Stimulated activated CD4-positive, alpha-beta T cell treated with anti-CD3 and anti-CD28 coated beads, Interleukin-2, amount 100 ng/mL, for 24 hours (primary cell): Measurements from ENCODE around the gene LTB4R2.
"Not testable (repeated sequence)": the region's sequence is repeated elsewhere in the genome, so short reads cannot be mapped to it uniquely, and the experiment has no call there.

Experiments
- DNase-seq, 2 donors: peaks; one replicate each; pipeline ENCODE4 v3.0.0-alpha.2; 2020

LTB4R2 gene

DNA sequence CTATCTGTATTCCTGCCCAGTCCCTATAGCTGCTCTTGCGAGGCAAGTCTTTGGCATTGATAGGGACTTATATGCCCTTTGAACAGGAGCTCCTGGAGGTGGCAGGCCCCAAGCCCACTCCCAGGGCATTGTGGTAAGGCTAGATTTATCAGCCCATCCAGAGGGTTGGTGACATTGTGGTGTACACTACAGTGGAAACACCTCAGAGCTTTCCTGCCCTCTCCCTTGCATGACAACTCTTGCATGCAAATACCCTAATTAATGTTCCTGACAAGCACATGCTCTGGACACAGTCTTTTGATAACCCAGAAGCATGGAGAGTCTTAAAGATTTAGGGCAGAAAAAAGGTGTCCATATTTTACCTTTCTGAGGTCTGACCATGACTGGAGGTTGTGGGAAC, 30.7 kb downstream of the LTB4R2 start:
- no peak for DNase-seq

DNA sequence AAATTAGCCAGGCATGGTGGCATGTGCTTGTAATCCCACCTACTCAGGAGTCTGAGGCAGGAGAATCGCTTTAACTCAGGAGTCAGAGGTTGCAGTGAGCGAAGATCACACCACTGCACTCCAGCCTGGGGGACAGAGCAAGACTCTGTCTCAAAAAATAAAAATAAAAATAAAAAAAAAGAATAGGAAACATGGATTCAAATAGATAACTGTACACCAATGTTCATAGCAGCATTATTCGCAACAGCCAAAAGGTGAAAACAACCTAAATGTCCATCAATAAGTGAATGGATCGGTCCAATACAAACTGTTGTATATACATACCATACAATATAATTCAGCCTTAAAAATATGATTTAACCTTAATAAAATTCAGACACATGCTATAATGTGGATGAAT, 32.9 kb downstream of the LTB4R2 start:
- no peak for DNase-seq

DNA sequence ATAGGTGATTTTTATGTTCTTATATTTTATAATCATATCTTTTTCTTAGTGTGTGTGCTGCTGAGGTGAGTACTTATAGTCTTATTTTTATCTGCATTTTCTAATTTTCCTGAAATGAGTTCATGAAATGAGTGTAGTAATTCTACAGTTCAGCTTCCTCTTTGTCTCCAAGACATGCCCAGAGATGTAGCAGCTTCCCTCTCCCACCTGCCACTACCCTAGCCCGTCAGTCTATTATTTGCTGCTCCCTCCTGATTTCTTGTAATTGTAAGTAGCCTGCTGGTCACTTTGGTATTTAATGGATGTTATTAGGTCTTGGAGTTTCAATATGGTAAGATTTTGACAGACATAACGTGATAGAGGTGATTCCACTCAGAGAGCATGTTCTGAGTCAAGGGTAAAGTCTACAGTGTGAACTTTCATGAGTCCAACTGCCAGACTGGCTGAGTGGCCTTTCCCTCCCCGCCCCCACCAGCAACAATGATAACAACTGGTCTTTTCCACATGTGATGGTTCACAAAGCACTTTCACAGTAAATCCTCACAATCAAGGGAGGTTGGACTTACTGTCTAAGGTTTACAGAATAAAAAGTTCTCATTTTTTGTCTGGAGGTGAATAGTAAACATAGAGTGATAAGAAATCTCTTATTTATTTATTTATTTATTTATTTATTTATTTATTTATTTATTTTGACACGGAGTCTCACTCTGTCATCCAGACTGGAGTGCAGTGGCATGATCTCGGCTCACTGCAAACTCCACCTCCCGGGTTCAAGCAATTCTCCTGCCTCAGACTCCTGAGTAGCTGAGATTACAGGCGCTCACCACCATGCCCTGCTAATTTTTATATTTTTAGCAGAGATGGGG, 34.1 kb downstream of the LTB4R2 start:
- no peak for DNase-seq

DNA sequence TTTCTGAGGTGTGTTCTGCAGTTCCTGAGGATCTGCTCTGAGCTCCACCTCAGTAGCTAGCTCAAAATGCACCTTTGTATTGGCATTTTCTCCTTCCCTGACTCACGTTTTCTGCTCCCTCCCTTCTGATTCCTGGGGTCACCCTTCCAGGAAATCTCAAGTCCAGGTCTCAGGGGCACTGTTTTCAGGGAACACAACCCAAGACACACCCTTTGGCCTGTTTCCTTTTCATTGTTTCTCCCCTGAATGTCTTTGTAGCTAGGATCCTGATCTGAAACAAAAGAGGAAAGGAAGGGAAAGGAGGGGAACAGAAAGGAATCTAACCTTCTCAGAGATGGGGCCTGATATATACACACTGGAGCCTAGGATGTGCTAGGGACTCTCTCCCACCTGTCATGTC, 37.2 kb downstream of the LTB4R2 start:
- no peak for DNase-seq

DNA sequence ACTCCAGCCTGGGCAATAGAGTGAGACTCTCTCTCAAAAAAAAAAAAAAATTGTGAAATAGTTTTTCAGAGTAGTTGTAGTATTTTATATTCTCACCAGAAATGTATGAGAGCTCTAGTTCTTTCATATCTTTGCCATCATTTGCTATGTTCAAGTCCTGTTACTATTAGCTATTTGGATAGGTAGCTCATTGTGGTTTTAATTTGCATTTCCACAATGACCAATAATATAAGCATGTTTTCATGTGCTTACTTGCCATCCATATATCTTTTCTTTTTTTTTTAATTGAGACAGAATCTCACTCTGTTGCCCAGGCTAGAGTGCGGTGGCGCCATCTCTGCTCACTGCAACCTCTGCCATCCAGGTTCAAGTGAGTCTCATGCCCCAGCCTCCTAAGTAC, 38.2 kb downstream of the LTB4R2 start:
- no peak for DNase-seq

DNA sequence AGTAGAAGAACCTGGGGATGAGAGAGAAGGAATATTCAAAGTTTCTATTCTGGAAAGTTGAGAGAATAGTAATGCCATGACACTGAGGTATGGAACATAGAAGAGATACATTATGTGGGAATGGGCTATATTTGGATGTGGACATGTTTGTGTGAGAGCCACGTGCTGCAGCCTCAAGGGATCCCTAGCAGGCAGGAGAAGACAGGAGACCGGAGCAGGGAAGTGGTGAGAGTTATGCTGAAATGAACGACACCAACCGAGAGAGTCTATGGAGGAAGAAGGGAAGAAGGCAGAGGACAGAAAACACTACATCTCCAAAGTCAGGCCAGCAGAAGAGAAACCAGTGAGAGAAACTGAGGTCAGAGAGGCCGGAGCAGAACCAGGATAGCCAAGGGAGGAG, 39.8 kb downstream of the LTB4R2 start:
- no peak for DNase-seq

DNA sequence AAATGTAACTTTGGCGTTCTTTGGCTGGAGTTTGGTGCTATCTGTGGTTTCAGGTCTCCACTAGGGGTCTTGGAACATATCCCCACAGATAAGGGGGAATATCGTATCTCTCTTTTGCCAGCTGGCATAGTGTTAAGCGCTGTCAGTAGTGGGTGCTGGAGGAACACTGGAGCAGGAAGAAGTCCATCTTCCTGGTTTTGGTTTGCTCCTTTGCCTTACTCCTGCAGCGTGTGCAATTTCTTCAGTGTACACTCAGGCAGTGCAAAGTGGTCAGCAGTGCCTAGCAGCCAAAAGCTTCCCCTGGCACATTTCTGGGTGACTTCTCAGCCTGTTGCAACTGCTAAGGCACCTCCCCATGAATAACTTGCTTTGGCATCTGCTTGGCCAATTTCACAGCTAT, 41.6 kb downstream of the LTB4R2 start:
- no peak for DNase-seq

DNA sequence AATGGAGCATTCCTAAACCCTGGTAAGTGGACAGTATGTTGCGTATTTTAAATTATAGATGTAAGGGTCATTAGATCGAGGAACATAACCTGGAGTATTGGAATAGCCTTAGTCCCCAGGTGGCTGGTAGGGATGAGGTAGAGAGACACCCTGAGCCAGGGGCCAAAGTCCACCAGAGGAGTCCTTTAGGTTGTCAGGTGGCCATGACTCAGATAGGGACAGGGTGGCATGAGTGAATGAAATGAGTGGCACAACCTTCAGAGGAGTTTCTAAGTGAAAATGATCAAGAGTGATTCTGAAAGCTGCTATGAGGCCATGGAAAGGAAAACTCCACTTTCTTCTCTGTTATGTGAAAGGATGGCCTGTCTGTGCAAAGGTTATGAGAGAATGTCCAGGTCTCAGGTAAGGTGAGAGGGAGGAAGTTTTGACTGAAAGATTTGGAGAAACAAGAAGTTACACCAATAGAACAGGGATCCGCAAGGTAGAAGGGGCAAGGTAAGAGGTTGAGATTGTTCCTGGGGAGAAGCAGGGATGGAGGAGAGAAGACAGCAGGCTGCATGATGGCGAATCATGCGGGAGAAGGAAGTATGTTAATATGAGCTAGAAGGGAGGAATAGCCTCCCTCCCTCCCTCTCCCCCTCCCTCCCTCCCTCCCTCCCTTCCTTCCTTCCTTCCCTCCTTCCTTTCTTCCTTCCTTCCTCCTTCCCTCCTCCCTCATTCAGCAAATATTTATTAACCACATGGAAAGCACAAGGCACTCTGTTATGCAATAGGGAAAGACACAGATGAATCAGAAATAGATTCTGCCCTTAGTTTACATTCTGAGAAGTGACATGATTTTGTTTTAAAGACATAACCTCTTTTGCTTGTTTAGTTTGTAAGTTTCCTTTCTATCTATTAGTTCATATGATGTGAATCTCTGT, 43.9 kb downstream of the LTB4R2 start:
- no peak for DNase-seq

DNA sequence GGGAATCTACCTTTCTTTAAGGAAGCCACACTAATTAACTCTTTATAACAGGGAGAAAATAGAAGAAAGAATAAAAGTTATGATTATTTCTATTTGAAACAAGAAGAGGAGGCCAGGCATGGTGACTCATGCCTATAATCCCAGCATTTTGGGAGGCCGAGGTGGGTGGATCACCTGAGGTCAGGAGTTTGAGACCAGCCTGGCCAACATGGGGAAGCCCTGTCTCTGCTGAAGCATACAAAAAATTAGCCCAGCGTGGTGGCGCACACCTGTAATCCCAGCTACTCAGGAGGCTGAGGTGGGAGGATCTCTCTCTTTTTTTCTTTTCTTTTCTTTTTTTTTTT, 44.5 kb downstream of the LTB4R2 start:
- not testable (repeated sequence) for DNase-seq

DNA sequence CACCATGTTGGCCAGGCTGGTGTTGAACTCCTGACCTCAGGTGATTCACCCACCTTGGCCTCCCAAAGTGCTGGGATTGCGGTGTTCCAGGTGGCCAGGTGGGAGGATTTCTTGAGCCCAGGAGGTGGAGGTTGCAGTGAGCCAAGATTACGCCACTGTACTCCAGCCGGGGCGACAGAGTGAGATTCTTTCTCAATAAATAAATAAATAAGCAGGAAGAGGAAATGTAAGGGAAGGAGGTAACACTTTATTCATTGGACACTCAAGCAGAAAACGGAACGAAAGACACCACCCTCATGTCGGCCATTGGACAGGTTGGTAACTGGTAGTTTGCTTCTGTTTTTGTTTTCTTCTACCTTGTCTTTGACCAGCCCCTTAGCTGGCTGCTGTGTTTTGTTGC, 45.1 kb downstream of the LTB4R2 start:
- no peak for DNase-seq

DNA sequence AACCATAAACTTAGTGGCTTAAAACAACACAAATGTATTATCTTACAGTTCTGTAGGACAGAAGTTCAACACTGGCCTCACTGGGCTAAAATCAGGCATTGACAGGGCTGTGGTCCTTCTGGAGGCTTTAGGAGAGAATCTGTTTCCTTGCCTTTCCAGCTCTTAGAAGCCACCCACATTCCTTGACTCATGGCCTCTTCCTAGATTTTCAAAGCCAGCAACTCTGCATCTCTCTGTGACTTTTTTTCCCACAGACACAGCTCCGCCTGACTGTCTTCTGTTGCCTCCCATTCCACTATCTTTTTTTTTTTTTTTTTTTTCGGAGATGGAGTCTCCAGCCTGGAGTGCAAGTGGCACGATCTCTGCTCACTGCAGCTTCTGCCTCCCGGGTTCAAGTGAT, 46.3 kb downstream of the LTB4R2 start:
- DNase-seq, result no peak

DNA sequence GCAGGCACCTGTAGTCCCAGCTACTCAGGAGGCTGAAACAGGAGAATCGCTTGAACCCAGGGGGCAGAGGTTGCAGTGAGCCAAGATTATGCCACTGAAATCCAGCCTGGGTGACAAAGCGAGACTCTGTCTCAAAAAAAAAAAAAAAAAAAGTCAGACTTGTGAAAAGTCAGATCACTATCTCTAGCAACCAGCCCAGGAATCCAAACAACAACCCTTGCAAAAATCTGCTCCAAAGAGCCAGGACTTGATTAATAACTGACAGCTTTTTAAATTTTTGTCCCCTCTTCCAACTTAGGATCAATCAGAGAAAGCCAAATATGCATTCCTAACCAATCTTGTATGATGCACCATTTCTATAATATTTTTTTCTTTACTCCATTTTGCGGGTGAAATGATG, 50.3 kb downstream of the LTB4R2 start:
- DNase-seq, result no peak

DNA sequence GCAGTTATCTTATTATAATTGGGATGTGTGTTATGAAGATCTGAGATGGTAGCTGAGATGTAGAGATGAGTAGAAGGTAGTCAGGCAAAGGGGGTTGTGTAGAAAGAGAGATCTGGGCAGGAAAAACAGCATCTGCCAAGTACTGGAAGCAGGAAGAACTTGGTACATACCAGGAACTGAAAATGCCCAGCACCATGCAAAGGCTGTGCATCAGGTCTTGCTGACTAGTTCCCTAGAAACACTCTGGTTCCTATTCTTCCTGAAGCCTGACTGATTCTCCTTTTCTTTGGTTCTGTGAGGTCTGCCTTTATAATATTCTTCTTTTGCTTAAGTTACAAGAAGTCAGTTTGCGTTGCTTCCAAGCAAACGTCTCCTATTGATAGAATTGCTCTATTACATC, 51.4 kb downstream of the LTB4R2 start:
- DNase-seq, result no peak
